Measurements from ENCODE around the gene KIF16B. TPM values are rescaled to one million over a fixed set of nuclear protein-coding genes. Genes with fewer than 3 reads are reported as not detected.

The KIF16B gene
- total RNA-seq, 6 experiments from 2014 or later, result 8.4 to 15.9 (median 11.7) TPM

DNA sequence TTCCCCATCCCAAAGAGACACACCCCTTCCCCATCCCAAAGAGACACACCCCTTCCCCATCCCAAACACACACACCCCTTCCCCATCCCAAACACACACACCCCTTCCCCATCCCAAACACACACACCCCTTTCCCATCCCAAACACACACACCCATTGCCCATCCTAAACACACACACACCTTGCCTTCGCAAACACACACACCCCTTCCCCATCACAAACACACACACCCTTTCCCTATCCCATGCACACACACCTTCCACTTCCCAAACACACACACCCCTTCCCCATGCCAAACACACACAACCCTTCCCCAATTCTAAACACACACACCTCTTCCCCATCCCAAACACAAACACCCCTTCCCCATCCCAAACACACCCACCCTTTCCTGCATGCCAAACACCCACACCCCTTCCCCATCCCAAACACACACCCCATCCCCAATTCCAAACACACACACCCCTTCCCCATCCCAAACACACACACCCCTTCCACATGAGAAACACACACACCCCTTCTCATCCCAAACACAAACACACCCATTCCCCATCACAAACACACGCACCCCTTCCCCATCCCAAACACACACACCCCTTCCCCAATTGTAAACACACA, 315.3 kb downstream of the KIF16B start:
- no peak overlapping the region for H3K27ac ChIP-seq
- no peaks in the 10 kb centered on the region for H3K9me3 ChIP-seq
- no peaks in the 10 kb centered on the region for H3K36me3 ChIP-seq
- DNase-seq, result no peak
- no peaks in the 10 kb centered on the region for H3K4me1 ChIP-seq
- whole genome bisulfite sequencing (ENCODE audit: insufficient coverage, low coverage, low lambda C conversion rate, missing lambda C conversion rate), result 67% methylated on average over 2 of the region's 2 CpGs
- TF ChIP-seq, protein P1, sequence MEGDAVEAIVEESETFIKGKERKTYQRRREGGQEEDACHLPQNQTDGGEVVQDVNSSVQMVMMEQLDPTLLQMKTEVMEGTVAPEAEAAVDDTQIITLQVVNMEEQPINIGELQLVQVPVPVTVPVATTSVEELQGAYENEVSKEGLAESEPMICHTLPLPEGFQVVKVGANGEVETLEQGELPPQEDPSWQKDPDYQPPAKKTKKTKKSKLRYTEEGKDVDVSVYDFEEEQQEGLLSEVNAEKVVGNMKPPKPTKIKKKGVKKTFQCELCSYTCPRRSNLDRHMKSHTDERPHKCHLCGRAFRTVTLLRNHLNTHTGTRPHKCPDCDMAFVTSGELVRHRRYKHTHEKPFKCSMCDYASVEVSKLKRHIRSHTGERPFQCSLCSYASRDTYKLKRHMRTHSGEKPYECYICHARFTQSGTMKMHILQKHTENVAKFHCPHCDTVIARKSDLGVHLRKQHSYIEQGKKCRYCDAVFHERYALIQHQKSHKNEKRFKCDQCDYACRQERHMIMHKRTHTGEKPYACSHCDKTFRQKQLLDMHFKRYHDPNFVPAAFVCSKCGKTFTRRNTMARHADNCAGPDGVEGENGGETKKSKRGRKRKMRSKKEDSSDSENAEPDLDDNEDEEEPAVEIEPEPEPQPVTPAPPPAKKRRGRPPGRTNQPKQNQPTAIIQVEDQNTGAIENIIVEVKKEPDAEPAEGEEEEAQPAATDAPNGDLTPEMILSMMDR (IDR thresholded peaks at IDR 0.05), result no peak
- no peak for TF ChIP-seq POLR2A (IDR thresholded peaks at IDR 0.05)
- H3K4me3 ChIP-seq, result no peak overlapping the region
- intact Hi-C loops (cut with DNase I), result no loop called here
- no peaks in the 10 kb centered on the region for H3K27me3 ChIP-seq
- ATAC-seq, result no peak

DNA sequence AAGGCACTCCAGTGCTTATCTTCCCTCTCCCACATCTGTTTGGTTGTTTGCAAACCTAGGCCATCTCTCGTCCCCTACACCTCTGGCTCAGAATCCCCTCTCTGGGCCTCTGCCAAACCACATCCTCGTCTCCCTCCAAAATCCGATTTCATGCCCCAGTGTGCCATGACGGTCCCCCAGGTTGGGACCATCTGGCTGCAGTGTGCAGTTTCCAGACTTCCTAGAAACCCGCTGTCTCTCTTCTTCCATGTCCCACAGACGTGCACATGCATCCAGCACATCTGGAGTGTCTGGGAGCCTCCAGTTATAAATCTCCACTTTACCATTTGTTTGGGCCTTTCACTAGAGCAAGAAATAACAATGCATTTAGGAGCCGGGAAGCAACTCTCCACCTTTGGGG, 316.2 kb downstream of the KIF16B start:
- H3K27ac ChIP-seq, result no peak overlapping the region
- no peaks in the 10 kb centered on the region for H3K4me1 ChIP-seq
- no peak for ATAC-seq
- TF ChIP-seq, protein P1 (IDR thresholded peaks at IDR 0.05), result no peak
- TF ChIP-seq POLR2A (IDR thresholded peaks at IDR 0.05), result no peak
- no peak for DNase-seq
- no peaks in the 10 kb centered on the region for H3K36me3 ChIP-seq
- intact Hi-C loops (cut with DNase I), result no loop called here
- no peaks in the 10 kb centered on the region for H3K9me3 ChIP-seq
- WGBS (ENCODE audit: insufficient coverage, low coverage, low lambda C conversion rate, missing lambda C conversion rate), result 84% methylated on average over 5 of the region's 7 CpGs
- no peak overlapping the region for H3K4me3 ChIP-seq
- H3K27me3 ChIP-seq, result no peaks in the 10 kb centered on the region

DNA sequence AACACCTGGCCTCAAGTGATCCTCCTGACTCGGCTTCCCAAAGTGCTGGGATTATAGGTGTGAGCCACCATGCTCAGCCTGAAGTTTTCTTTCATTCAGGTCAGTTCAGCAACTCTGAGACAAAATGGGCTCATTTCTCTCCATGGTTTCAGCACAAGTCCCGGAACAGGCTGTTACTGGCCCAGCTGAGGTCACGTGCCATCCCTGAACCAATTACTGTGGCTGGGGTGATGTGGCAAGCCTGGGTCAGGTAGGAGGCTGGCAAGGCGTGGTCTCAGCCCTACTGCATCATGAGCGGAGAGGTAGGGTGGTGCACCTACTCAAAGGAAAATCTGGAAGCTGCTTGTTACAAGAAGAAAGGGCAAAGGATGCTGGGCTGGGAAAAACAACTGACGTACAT, 326.4 kb downstream of the KIF16B start:
- Histone ChIP-seq H3K36me3 (no peaks in the 10 kb centered on the region), H3K27ac (no peak overlapping the region), H3K4me1 (no peaks in the 10 kb centered on the region), H3K9me3 (no peaks in the 10 kb centered on the region), H3K27me3 (no peaks in the 10 kb centered on the region), H3K4me3 (no peak overlapping the region)
- ATAC-seq (no peak), DNase-seq (no peak)
- intact Hi-C loops (cut with DNase I), result no loop called here
- WGBS (ENCODE audit: insufficient coverage, low coverage, low lambda C conversion rate, missing lambda C conversion rate), result 76% methylated on average over 5 of the region's 6 CpGs
- no peak for TF ChIP-seq POLR2A (IDR thresholded peaks at IDR 0.05)
- TF ChIP-seq, protein P1 (IDR thresholded peaks at IDR 0.05), result no peak

DNA sequence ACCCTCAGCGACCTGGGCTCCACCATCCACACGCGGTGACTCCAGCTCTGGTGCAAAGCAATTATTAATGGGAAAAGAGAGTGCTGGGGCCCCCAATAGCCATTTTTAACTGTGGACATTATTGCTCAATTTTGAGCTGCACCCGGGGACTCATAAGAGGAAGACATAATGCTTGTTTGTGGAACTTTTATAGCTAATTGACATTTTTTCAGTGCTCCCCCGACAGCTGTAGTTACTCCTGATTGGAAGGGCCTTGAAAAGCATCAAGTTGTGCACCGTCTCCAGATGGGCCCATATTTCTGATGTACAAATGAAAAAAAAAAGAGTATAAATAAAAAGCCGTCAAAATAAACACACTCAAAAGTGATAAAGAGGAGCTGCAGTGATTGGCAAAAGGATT, 327.0 kb downstream of the KIF16B start:
- H3K27me3 ChIP-seq, result no peaks in the 10 kb centered on the region
- no peaks in the 10 kb centered on the region for H3K4me1 ChIP-seq
- no peak for ATAC-seq
- H3K27ac ChIP-seq, result no peak overlapping the region
- no peaks in the 10 kb centered on the region for H3K36me3 ChIP-seq
- TF ChIP-seq POLR2A (IDR thresholded peaks at IDR 0.05), result no peak
- TF ChIP-seq, protein P1 (IDR thresholded peaks at IDR 0.05), result no peak
- H3K4me3 ChIP-seq, result no peak overlapping the region
- no peaks in the 10 kb centered on the region for H3K9me3 ChIP-seq
- intact Hi-C loops (cut with DNase I), result no loop called here
- WGBS (ENCODE audit: insufficient coverage, low coverage, low lambda C conversion rate, missing lambda C conversion rate), result 59% methylated on average over 4 of the region's 7 CpGs
- no peak for DNase-seq

DNA sequence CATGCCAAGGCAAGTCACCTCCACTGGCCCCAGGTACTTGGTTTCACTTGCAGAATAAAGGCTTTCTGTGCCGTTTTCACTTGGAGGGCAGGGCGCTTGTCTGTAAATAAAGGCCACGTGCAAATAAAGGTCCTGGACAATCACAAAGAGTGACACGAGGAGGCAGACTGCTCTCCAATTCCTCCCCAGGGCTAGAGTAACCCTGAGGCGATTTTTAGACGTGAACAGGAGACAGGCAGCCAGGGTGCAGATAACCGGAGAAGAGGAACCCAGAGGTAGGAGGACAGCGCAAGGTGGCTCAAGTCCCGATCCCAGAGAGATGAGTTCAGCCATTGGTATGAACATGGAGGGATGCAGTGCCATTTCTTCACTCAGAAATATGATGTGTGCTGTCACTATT, 327.4 kb downstream of the KIF16B start:
- intact Hi-C loops (cut with DNase I), result no loop called here

More for the DNA sequence above, 327.4 kb downstream of the KIF16B start:
- no peaks in the 10 kb centered on the region for H3K27me3 ChIP-seq
- H3K27ac ChIP-seq, result no peak overlapping the region
- no peak overlapping the region for H3K4me3 ChIP-seq
- no peaks in the 10 kb centered on the region for H3K36me3 ChIP-seq
- TF ChIP-seq POLR2A (IDR thresholded peaks at IDR 0.05), result no peak
- TF ChIP-seq, protein P1 (IDR thresholded peaks at IDR 0.05), result no peak
- 52% methylated on average over 8 of the region's 9 CpGs for WGBS (ENCODE audit: insufficient coverage, low coverage, low lambda C conversion rate, missing lambda C conversion rate)
- H3K4me1 ChIP-seq, result no peaks in the 10 kb centered on the region
- ATAC-seq, result no peak
- H3K9me3 ChIP-seq, result no peaks in the 10 kb centered on the region
- DNase-seq, result no peak
